ENCODE data around the gene CT47A7. TPM values are rescaled to one million over a fixed set of nuclear protein-coding genes. Genes with fewer than 3 reads are reported as not detected.
"Not testable (repeated sequence)": the region's sequence is repeated elsewhere in the genome, so short reads cannot be mapped to it uniquely, and the experiment has no call there.

The CT47A7 gene
- not detected for total RNA-seq
- long read RNA-seq, result 0 reads

- ATAC-seq; DNase-seq; H3K4me1 ChIP-seq; H3K27me3 ChIP-seq; H3K9me3 ChIP-seq; H3K4me3 ChIP-seq; H3K27ac ChIP-seq; intact Hi-C loops (cut with DNase I); H3K36me3 ChIP-seq: not testable (repeated sequence)
- no CpG with 5 or more reads among the region's 7 CpGs for WGBS (ENCODE audit: insufficient coverage, low coverage, low lambda C conversion rate, missing lambda C conversion rate)
These were observed at the start of gene CT47A7 for GRCh38 chrX:120956500-120956899. TSS of gene CT47A7 (minus strand) at chrX:120956600. CDS start at chrX:120956345, 255 bp downstream.

GRCh38 chrX:121000589-121000988 lies 44.2 kb upstream of the CT47A7 start:
- H3K36me3 ChIP-seq, result no peaks in the 10 kb centered on the region
- H3K4me3 ChIP-seq, result no peak overlapping the region
- H3K4me1 ChIP-seq, result no peaks in the 10 kb centered on the region
- 18% methylated on average over 4 of the region's 4 CpGs for WGBS (ENCODE audit: insufficient coverage, low coverage, low lambda C conversion rate, missing lambda C conversion rate)
- intact Hi-C loops (cut with DNase I), result no loop called here
- TF ChIP-seq POLR2A (IDR thresholded peaks at IDR 0.05) (no peak), CTCF (IDR thresholded peaks at IDR 0.05) (peak; percentile 27 to 55 (median 42))
- no peaks in the 10 kb centered on the region for H3K27me3 ChIP-seq
- ATAC-seq (peak; percentile 59 to 78 (median 66)), DNase-seq (no peak)
- no peak overlapping the region for H3K27ac ChIP-seq
- H3K9me3 ChIP-seq, result no peaks in the 10 kb centered on the region

- Histone ChIP-seq H3K9me3 (no peaks in the 10 kb centered on the region), H3K36me3 (no peaks in the 10 kb centered on the region), H3K27ac (no peak overlapping the region), H3K27me3 (no peaks in the 10 kb centered on the region), H3K4me3 (no peak overlapping the region), H3K4me1 (no peaks in the 10 kb centered on the region)
- TF ChIP-seq CTCF (IDR thresholded peaks at IDR 0.05) (no peak), POLR2A (IDR thresholded peaks at IDR 0.05) (no peak)
- no peak for ATAC-seq
- 52% methylated on average over 3 of the region's 3 CpGs for WGBS (ENCODE audit: insufficient coverage, low coverage, low lambda C conversion rate, missing lambda C conversion rate)
- DNase-seq, result no peak
- intact Hi-C loops (cut with DNase I), result no loop called here
These were observed 43.0 kb upstream of the CT47A7 start for GRCh38 chrX:120999413-120999812.

- no CpG with 5 or more reads among the region's 8 CpGs for WGBS (ENCODE audit: insufficient coverage, low coverage, low lambda C conversion rate, missing lambda C conversion rate)
- intact Hi-C loops (cut with DNase I); ATAC-seq: not testable (repeated sequence)
These were observed 29.3 kb upstream of the CT47A7 start, which contains the start of gene CT47A1 for GRCh38 chrX:120985660-120986059. TSS of gene CT47A1 (minus strand) at chrX:120985760. CDS start at chrX:120985529, 231 bp downstream.

More at GRCh38 chrX:120985660-120986059, 29.3 kb upstream of the CT47A7 start, which contains the start of gene CT47A1:
- H3K27me3 ChIP-seq, DNase-seq, H3K36me3 ChIP-seq, H3K4me1 ChIP-seq, H3K9me3 ChIP-seq, H3K4me3 ChIP-seq, H3K27ac ChIP-seq: not testable (repeated sequence)

Small RNA genes within 50 kb of the gene (small RNA-seq; reads per million reads assigned to genes)
- gene AL670379.1 (0 reads per million in 2 experiments), gene AL670379.10 (0 reads per million in 2 experiments), gene AL670379.11 (0 reads per million in 2 experiments), gene AL670379.12 (0 reads per million in 2 experiments), gene AL670379.2 (0 reads per million in 2 experiments), gene AL670379.3 (0 reads per million in 2 experiments), gene AL670379.4 (0 reads per million in 2 experiments), gene AL670379.5 (0 reads per million in 2 experiments), gene AL670379.6 (0 reads per million in 2 experiments), gene AL670379.7 (0 reads per million in 2 experiments), gene AL670379.8 (0 reads per million in 2 experiments), gene AL670379.9 (0 reads per million in 2 experiments)

Other genes starting within 250 kb of the CT47A7 start
- not detected for gene CT47B1, start 80.7 kb downstream of the CT47A7 start, total RNA-seq
- not detected for gene CT47A11, start 19.4 kb downstream of the CT47A7 start, total RNA-seq
- not detected for gene CT47A10, start 14.6 kb downstream of the CT47A7 start, total RNA-seq
- gene CT47A9, start 9.7 kb downstream of the CT47A7 start, total RNA-seq, result not detected
- gene CT47A8, start 4.9 kb downstream of the CT47A7 start, total RNA-seq, result not detected
- not detected for gene CT47A6, start 4.9 kb upstream of the CT47A7 start, total RNA-seq
- not detected for gene CT47A5, start 9.7 kb upstream of the CT47A7 start, total RNA-seq
- gene CT47A4, start 14.6 kb upstream of the CT47A7 start, total RNA-seq, result not detected
- not detected for gene CT47A3, start 19.5 kb upstream of the CT47A7 start, total RNA-seq
- gene CT47A2, start 24.3 kb upstream of the CT47A7 start, total RNA-seq, result not detected
- not detected for gene CT47A1, start 29.2 kb upstream of the CT47A7 start, total RNA-seq
- 1 to 10 TPM; 3.2 to 8.5 (median 5.9) TPM for gene GLUD2, start 91.0 kb upstream of the CT47A7 start, total RNA-seq